HG03066 (cell line): Measurements from ENCODE around the gene RAI14.
A peak's percentile ranks its signal among the peaks of the same experiment; 100 is the strongest.

Experiments used
- ATAC-seq: cut with Tn5 transposase; IDR thresholded peaks from one replicate; pipeline ENCODE4 v1.9.1; 2021; ENCODE audit warnings: low read depth; ENCODE audit not compliant: unreplicated experiment

Gene RAI14

DNA sequence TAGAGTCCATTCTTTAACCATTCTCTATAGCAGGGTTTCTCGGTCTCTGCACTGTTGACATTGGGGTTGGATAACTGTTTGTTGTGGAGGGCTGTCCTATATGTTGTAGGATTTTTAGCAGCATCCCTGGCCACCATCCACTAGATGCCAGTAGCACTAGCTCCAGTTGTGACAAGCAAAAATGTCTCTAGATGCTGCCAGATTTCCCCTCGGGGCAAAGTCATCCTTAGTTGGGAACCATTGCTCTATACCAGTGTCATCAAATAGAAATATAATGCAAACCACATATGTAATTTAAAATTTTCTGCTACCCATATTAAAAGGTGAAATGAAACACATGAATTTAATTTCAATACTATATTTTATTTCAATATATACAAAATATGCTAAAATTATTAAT lies 185.7 kb downstream of the RAI14 start:
- no peak for ATAC-seq

DNA sequence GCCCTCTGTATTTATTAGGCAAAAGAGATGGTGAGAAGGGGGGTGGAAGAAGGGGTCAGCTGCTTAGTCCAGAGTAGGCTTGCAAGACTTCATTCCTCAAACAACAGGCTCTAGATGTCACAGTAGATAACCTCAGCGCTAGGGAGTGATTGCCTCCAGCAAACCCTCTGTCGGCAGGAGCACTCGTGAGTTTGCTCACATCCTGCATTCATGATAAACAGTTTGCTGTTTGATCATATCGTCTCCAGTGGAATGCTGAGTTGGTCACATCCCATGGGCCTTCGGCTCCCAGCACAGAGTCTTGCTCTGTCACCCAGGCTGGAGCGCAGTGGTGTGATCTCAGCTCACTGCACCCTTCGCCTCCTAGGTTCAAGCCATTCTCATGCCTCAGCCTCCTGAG lies 186.4 kb downstream of the RAI14 start:
- no peak for ATAC-seq

DNA sequence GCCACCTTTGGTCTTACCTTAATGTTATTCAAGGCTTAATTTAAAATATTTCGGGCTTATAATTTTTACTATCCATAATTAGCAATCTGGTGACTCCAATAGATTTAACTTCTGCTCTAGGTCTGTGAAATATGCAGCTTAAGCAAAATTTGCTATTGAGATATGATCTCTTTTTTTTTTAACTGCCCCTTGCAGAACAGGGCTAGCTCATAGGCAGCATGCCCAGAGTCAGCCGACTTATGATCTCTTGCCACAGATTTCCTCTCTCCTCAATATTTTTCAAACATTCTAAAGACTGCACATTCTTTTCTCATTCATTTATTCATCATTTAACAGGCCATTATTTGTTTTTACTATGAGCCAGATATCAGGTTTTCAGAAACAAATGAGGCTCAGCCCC lies 187.4 kb downstream of the RAI14 start:
- no peak for ATAC-seq

DNA sequence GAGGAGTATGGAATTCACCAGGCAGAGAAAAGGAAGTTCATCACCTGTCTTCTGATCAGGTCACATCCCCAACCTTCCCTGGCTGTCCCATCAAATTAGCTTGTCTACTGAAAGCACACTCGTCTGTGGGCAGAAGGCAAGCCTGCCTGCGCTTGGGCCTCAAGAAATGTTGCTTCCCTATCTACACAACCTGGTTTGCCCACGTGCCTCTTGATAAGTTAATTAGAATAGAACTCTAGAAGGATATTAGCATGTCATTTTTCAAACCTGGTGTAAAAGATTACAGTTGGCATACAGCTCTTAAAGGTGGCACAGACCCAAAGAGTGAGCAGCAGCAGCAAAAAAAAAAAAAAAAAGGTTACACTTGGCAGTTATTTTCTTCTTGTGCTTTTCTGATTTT lies 188.0 kb downstream of the RAI14 start:
- ATAC-seq, result no peak

DNA sequence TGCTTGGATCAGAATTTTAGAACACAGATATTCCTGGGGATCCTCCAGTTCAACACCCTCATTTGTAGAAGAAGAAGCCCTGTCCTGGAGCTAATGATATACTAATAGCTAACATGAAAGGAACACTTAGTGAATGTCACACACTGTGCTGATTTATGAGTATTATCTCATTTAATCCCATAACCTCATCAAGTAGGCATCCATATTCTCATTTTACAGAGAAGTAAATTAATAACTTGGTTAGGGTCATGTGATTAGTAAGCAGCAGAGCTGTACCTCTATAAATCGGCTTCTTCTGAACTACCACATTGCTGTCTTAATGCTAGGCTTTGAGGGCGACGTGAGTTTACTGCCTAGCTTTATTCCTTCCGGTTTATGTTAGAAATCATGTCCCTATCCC lies 188.9 kb downstream of the RAI14 start:
- no peak for ATAC-seq

DNA sequence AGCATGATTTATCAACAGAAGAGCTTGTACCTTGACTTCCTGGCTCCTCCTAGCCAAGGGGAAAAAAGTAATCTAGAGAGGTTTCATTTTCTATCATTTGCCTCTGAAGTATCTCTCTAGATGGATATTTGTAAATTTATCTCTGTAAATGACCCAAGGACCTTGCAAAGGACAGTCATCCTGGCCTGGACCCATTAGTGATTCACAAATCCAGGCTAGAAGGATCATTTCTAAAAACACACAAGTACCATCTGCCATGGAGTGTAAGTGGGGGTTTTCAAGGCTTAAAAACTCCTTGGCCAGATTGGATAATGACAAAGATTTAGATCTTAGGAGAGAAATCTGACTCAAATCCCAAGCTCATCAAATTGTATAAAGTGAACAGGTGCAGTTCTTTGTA lies 190.9 kb downstream of the RAI14 start:
- ATAC-seq, result no peak

DNA sequence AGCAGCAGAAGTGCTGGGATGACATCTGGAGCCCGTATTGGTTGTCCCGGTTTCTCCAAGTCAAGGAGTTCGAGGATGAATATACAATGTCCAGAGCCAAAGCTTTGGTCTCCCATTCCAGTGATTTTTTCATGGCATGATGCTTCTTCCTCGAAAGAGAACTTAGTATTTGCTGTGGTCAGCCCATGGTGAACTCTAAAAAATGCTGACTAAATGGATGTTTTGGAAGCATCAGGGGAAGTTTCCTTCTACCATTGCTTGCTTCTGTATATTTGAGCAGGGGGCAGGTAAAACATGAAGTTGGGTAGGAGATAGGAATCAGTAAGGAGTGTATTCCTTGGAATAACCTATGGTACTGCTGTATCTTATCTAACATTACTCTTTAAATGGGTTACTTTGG lies 191.4 kb downstream of the RAI14 start:
- no peak for ATAC-seq

DNA sequence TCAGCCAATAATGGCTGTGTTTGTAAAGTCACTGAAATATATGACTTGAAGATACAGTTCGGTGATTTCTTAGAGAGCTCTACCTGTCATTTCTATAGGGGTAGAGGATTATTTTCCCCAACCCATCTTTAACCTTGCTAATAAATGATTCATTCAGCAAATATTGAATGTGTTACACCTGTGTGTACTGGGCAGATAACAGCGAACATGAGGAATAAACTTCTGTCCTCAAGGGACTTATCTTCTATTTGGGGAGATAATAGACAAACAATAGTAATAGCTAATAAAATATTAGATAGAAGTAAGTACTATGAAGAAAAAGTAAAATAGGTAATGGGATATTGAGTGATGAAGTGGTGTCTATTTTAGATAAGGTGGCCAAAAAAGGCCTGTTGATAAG lies 192.1 kb downstream of the RAI14 start:
- ATAC-seq, result no peak

DNA sequence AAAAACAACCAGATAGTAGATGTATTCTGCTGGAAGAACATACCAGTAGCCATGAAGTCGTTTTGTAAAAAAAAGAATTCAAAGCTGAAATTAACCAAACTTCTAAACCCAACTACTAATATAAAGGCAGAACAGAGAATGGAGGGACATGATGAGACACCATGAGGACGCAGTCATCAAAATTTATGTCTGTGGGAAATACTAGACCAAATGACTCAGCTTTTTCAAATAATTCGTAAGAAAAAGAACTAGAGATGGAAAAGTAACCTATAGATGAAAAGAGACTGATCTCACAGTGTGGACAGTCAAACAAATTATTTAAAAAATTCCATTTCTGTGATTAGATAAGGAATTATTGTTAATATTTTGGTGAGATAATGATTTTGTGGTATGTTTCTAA lies 193.1 kb downstream of the RAI14 start:
- ATAC-seq, result no peak

DNA sequence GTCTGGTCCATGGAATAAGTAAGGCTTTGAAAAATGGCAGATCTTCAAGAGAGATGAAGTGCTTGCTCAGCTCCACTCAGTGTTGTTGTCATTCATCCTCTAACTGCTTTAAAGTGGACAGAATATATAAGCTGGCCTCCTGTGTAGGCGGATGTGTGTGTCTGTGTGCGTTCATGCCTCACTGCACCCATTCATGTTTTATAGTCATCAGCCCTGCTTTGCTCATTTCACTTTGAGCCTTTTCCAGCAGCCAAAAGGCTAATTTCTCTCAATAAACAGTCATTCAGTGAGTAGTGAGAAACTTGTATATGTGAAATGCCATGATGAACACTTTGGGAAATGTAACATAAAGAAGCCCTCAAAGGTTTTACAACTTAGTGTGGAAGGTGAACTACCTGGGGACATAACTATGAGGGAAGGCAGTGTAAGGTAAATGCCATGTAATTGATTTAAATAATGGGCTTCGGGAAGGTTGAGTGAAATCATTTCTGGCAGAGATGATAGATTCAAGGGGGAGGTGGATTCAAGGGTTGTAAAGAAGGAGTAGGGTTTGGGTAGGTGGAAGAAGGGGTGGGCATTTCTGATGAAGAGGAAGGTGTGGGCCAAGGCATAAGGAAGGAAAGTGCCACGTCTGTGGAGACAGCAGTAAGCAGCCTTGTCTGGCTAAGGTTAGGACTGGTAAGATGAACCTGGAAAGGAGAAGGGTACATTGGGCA lies 198.5 kb downstream of the RAI14 start:
- peak; percentile 97 for ATAC-seq

DNA sequence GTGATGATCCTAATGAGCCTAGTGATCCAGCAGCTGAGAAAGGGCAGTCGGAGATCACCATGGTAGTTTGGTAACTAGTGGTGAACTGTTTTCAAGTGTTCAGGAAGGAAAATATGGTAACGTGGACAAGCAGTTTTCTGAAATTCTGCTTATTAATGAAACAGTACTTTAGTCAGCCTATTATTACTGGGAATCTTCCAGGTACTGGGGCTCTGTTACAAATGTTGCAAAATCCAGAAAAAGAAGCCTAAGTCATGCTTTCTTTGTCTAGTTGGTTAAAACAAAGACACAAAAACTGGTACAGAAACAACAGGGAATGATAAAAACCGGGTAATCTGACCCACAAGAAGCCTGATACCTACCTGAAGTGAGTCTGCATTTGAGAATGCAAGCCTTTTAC lies 201.0 kb downstream of the RAI14 start:
- ATAC-seq, result no peak

DNA sequence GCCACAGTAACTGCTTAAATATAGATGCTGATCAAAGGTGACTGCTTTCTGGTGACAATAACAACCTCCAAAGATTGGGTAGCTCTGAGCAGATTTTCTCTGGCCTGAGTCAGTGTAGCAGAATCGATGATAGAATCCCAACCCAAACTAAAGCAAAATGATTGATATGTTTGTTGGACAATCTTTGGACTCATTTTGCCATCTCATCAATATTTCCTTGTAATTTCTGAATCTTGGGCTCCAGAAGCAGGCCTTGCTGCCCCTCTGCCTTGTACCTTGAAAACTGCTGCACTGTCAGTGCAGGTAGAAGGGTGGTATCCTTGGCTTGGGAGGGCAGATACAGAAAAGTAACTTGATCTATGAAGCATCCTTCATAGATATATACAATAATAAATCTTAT lies 201.8 kb downstream of the RAI14 start:
- ATAC-seq, result no peak

DNA sequence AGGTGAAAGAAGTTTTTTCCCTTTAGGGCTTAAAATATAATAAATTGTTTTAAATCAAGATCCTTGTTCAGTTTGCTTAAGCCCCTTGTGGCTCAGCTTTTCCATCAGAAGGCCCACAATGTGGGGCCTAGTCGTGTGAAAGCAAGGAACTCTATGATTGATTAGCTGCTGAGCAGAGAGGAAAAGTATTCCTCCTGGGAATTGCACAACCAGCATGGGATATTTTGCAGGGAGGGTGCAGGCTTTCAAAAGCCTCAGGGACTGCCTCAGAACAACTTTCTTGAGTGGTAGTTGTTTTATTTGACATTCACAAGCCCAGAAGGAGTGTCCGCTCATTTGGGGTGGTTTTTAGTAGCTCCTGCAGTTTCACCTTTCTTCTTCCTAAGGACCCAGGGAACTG lies 202.7 kb downstream of the RAI14 start:
- no peak for ATAC-seq

DNA sequence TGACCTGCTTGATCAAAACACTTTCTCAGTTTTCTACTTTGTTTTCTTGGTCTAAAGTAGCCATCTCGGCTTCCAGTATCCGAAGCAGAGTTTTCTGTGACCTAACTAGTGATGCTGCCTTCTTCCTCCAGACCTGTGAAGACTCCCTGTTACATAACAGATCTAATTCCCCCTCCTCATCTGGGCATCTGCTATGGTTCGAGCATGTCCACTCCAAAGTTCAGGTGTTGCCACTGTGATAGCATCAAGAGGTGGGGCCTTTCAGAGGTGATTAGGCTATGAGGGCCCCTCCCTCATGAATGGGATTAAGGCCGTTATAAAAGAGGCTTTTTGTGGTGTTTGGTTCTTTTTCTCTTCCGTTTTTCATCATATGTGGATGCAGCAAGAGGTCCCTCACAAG lies 203.1 kb downstream of the RAI14 start:
- ATAC-seq, result no peak

DNA sequence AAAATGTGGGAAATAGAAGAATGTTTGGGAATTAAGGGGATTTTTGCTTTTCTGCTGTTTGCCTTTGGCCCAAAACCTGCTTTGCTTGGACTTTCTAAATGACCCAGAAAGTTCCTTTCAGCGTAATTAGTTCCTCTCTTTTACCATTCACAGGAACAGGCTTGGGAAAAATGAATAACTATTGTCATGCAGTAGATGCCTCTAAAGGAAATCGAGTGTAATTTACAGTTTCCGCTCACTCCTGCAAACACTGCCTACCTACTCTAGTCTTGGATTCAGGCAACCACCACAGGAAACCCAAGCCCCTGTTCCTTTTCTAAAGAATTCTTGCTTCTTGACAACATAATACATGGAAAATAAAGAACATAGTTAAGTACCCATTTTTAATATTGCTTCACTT lies 207.8 kb downstream of the RAI14 start:
- no peak for ATAC-seq

DNA sequence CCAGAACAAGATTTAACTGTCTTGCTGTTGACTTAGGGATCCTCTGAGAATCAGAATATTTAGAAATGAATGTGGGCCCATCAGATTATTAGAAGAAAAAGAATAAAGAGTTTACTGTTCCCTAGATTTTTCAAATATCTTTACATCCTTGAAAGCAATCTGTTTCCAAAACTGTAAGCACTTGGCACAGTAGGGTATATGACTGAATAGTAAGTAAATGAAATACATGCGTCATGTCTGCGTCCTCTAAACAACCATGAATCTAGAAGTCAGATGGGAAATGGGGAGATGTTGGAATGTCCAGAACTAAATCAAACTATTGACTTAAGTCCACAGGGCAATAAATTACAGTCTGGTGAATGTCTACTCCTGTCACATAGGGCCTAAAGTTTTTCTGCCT lies 209.0 kb downstream of the RAI14 start:
- ATAC-seq, result no peak

DNA sequence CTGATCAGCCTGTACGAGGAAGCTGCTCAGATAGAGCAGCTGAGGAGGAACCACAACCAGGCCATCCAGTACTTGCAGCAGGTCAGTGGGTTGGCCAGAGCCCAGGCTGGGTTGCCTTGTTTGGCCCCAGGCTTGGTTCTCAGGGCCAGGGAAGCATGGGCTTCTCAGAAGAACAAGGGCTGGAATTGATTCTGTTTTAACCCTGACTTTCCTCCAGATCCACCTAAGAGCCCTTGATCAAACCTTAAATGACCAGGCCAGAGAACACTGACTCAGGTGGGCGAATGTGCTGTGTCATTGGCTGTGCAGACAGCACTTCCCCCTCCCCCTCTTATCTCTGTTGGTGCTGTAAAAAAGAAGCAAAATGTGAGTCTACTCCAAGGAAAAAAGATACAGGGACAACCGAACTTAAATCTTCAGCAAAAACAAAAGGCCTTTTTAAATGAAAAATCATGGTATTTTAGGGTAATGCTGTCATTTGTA lies 210.9 kb downstream of the RAI14 start:
- ATAC-seq, result no peak

DNA sequence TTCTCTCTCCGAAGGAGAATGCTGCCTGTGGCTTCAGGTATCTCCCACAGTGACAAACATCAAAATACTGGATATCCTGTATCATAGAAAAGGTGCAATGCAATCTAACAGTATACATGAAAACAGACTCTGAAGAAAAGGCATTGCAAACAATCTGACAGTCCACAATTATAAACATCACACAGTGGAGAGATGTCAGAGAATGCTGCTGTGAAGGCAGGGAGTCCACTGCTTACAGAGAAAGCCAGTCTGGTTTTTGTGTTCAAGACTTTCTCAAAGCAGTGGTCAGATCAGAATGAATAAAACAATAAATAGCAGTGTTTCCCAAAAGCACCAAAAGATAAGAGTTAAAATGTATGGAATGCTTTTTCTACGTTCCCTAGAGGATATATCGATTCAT lies 211.5 kb downstream of the RAI14 start:
- no peak for ATAC-seq

DNA sequence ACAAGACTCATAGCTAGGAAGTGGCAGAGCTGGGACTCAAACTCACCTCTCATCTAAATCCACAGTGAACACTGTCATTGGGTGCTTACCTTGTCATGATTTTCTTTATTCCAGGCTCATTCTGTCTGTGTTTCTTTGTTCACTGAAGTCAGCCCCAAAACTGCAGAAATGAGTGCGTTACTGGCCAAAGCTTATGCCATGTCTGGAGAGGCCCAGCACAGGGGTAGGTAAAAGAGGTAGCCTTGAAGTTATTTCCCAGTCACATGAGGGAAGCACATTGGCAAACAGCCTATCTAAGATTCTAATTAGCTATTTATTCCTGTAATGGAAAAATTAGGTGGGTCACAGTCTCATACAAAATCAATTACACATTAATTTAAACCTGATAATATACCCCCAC lies 212.7 kb downstream of the RAI14 start:
- ATAC-seq, result no peak

DNA sequence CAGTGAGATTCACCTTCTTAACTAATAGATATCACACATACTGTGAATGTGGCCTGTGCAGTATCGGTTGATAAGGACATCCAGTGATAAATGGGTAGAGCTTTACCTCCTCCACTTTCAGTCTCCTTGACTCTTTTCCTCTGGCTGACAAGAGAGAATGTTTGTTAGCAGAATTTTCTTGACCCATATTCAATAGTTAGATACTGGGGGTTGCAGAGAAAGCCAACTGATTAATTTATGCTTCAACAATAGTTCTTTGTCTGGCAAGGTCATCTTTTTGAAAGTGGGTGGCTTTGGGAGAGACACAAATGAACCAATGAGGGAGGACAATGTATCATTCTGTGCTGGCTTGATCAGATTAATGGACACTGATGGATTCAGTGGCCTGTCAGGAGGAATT lies 213.1 kb downstream of the RAI14 start:
- no peak for ATAC-seq

DNA sequence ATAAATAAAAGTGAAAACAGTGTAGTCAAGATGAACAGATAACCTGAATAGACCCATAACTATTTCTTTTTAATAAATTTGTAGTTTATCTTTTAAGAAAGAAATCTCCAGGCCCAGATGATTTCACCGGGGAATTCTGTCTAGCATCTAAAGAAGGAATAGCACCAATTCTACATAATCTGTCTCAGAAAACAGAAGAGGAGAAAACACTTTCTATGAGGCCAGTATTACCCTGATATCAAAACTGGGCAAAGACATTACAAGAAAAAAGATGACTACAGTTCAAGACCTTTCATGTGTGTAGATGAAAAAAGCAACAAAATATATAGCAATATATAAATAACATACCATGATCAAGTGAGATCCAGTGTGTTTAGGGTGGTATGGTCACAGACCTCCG lies 214.3 kb downstream of the RAI14 start:
- ATAC-seq, result no peak

DNA sequence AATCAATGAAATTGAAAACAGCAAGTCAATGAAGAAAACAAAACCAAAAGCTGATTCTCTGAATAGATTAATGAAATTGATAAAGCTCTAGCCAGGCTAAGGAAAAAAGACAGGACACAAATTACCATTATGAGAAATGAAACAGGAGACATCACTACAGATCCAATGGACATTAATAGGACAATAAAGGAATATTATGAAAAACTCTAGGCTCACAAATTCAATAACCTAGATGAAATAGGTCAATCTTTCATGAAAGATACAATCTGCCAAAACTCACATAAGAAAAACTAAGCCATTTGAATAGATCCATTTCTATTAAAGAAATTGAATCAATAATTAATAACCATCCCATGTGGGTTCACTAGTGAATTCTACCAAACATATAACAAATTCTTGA lies 220.1 kb downstream of the RAI14 start:
- ATAC-seq, result no peak

DNA sequence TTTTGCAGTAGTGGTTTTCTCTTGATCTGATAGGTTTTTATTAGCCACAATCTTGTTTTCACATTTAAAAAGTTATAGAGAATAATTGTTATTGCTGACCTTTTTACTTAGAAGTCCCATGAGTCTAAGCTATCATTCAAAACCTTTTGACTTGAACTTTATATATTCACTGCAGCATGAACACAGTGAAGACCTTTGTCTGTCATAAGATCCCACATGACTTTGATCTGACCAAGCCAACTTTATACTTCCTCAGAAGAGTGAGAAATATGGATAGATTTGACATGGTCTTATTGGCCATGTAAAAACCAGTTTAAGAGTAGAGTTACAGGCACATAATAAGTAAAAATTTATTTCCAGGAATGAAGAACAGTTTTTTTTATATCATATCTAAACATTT lies 225.1 kb downstream of the RAI14 start:
- no peak for ATAC-seq
